NB4 (cell line): ENCODE measurements around the gene PWP2.
"Not testable (repeated sequence)": the region's sequence is repeated elsewhere in the genome, so short reads cannot be mapped to it uniquely, and the experiment has no call there.

ENCODE experiments used
- CTCF ChIP-seq: IDR thresholded peaks from one replicate; pipeline ENCODE4 v1.5.1; 2012; ENCODE audit warnings: low read depth, low read length
- MYC ChIP-seq: IDR thresholded peaks from 2 replicates; pipeline ENCODE4 v1.6.1; 2011; ENCODE audit warnings: low read depth, low read length
- POLR2A ChIP-seq: IDR thresholded peaks from 2 replicates; pipeline ENCODE4 v1.6.1; 2011; ENCODE audit warnings: mild to moderate bottlenecking; ENCODE audit not compliant: insufficient read length; ENCODE audit errors: extremely low read depth

- not testable (repeated sequence) for TF ChIP-seq CTCF, MYC, POLR2A
These were observed at the start of gene PWP2 for GRCh38 chr21:44107026-44107501.
